Suprapubic skin (tissue), 4 donors: ENCODE data around the gene MPEG1.

ENCODE experiments used
- POLR2A ChIP-seq, 2 donors: fragments of 450-650 bp; IDR thresholded peaks; one replicate each; pipeline ENCODE4 v1.6.1; 2017; ENCODE audit warnings: antibody characterized with exemption in 2 of 2, mild to moderate bottlenecking in 2 of 2, moderate library complexity in 2 of 2
- POLR2AphosphoS5 ChIP-seq, 3 donors: sonication (generic); formaldehyde crosslinking; IDR thresholded peaks; one replicate each; pipeline ENCODE4 v1.6.1; 2017; ENCODE audit warnings: antibody characterized with exemption in 3 of 3
- TF ChIP-seq, protein P1 (sequence below), 2 donors: fragments of 200-600 bp in 1 of 2; fragments of 450-650 bp in 1 of 2; sonication (generic) in 1 of 2; IDR thresholded peaks; one replicate each; pipeline ENCODE4 v1.5.1; 2016 to 2019; ENCODE audit warnings: antibody characterized with exemption in 2 of 2, mild to moderate bottlenecking in 1 of 2, moderate library complexity in 1 of 2

DNA sequence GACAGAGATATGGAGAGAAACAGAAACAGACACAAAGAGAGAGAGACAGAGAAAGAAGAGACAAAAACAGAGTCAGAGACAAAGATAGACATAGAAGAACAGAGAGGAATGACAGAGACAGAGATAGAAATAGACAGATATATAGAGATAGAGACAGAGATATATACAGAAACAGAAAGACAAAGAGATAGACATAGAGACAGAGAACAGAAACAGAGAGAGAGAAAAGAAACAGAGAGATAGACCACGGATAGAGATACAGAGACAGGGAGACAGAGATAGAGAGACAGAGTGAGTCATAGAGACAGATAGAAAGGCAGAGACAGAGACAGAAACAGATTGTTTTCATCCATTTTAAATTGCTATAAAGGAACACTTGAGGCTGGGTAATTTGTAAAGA, 12.3 kb upstream of the MPEG1 start:
- TF ChIP-seq POLR2A (IDR thresholded peaks at IDR 0.05): no peak
- TF ChIP-seq, protein P1, sequence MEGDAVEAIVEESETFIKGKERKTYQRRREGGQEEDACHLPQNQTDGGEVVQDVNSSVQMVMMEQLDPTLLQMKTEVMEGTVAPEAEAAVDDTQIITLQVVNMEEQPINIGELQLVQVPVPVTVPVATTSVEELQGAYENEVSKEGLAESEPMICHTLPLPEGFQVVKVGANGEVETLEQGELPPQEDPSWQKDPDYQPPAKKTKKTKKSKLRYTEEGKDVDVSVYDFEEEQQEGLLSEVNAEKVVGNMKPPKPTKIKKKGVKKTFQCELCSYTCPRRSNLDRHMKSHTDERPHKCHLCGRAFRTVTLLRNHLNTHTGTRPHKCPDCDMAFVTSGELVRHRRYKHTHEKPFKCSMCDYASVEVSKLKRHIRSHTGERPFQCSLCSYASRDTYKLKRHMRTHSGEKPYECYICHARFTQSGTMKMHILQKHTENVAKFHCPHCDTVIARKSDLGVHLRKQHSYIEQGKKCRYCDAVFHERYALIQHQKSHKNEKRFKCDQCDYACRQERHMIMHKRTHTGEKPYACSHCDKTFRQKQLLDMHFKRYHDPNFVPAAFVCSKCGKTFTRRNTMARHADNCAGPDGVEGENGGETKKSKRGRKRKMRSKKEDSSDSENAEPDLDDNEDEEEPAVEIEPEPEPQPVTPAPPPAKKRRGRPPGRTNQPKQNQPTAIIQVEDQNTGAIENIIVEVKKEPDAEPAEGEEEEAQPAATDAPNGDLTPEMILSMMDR (IDR thresholded peaks at IDR 0.05): no peak
- TF ChIP-seq POLR2AphosphoS5 (IDR thresholded peaks at IDR 0.05): no peak
